HEK293 (cell line): ENCODE results near the gene USP24.

ENCODE experiments used
- CTCF ChIA-PET: fragments of 350-600 bp; formaldehyde crosslinking; extraction: SDS; loops from one replicate; lab custom pipeline; 2021; ENCODE audit warnings: antibody characterized with exemption; lab: Yijun Ruan, JAX
- POLR2A ChIA-PET: fragments of 300-600 bp; formaldehyde crosslinking; extraction: SDS; loops from one replicate; lab custom pipeline; 2020; ENCODE audit warnings: antibody characterized with exemption, inconsistent platforms; lab: Yijun Ruan, JAX
- H3K27ac ChIP-seq: fragments of 200-500 bp; sonication (Bioruptor generic); 2 replicates; pipeline ENCODE4 v1.5.1; 2014; ENCODE audit warnings: low read depth, low read length, control low read depth, inconsistent platforms; ENCODE audit errors: extremely low read depth
- H3K36me3 ChIP-seq, 2 experiments: fragments of 200-500 bp in 1 of 2; sonication (Bioruptor generic) in 1 of 2; 1 replicate in 1 of 2; 2 replicates in 1 of 2; pipeline ENCODE4 v1.5.1; 2014 to 2017; ENCODE audit warnings: inconsistent platforms in 2 of 2, low read length in 2 of 2; ENCODE audit not compliant: control insufficient read depth in 2 of 2, insufficient read depth in 1 of 2
- H3K4me1 ChIP-seq: fragments of 200-500 bp; sonication (Bioruptor generic); 2 replicates; pipeline ENCODE4 v1.5.1; 2014; ENCODE audit warnings: mild to moderate bottlenecking, low read length, inconsistent platforms; ENCODE audit not compliant: control insufficient read depth, insufficient read depth
- H3K4me3 ChIP-seq: 2 replicates; pipeline ENCODE4 v1.5.1; 2011; ENCODE audit warnings: low read depth, mild to moderate bottlenecking, control low read depth, low read length, moderate library complexity
- H3K9me3 ChIP-seq: fragments of 200-500 bp; sonication (Bioruptor generic); 2 replicates; pipeline ENCODE4 v1.5.1; 2014; ENCODE audit warnings: low read depth, low read length, inconsistent platforms; ENCODE audit not compliant: control insufficient read depth, insufficient read depth
- GFI1B ChIP-seq: fragments of 450-650 bp; formaldehyde crosslinking; IDR thresholded peaks from 2 replicates; pipeline ENCODE4 v1.5.1; 2016; ENCODE audit warnings: missing biosample characterization, missing genetic modification characterization
- GLIS1 ChIP-seq: fragments of 450-650 bp; formaldehyde crosslinking; IDR thresholded peaks from 2 replicates; pipeline ENCODE4 v1.5.1; 2016; ENCODE audit warnings: missing biosample characterization, missing genetic modification characterization
- KLF16 ChIP-seq: fragments of 450-650 bp; formaldehyde crosslinking; IDR thresholded peaks from 2 replicates; pipeline ENCODE4 v1.5.1; 2017; ENCODE audit warnings: missing biosample characterization, missing genetic modification characterization
- ZBTB21 ChIP-seq: fragments of 450-650 bp; formaldehyde crosslinking; IDR thresholded peaks from 2 replicates; pipeline ENCODE4 v1.5.1; 2017; ENCODE audit warnings: missing biosample characterization, missing genetic modification characterization
- ZBTB7A ChIP-seq: fragments of 450-650 bp; formaldehyde crosslinking; IDR thresholded peaks from 2 replicates; pipeline ENCODE4 v1.5.1; 2016; ENCODE audit warnings: low read depth, missing biosample characterization, missing genetic modification characterization
- ZBTB8A ChIP-seq: fragments of 450-650 bp; formaldehyde crosslinking; IDR thresholded peaks from 2 replicates; pipeline ENCODE4 v1.5.1; 2016; ENCODE audit warnings: missing biosample characterization, missing genetic modification characterization
- ZNF121 ChIP-seq: fragments of 450-650 bp; formaldehyde crosslinking; IDR thresholded peaks from 2 replicates; pipeline ENCODE4 v1.5.1; 2016; ENCODE audit warnings: missing biosample characterization, missing genetic modification characterization
- ZNF169 ChIP-seq: fragments of 450-650 bp; formaldehyde crosslinking; IDR thresholded peaks from 2 replicates; pipeline ENCODE4 v1.5.1; 2016; ENCODE audit warnings: missing biosample characterization, missing genetic modification characterization
- ZNF2 ChIP-seq: fragments of 450-650 bp; formaldehyde crosslinking; IDR thresholded peaks from 2 replicates; pipeline ENCODE4 v1.5.1; 2016; ENCODE audit warnings: missing biosample characterization, missing genetic modification characterization
- ZNF211 ChIP-seq: fragments of 450-650 bp; formaldehyde crosslinking; IDR thresholded peaks from 2 replicates; pipeline ENCODE4 v1.5.1; 2016; ENCODE audit warnings: low read depth, missing biosample characterization, missing genetic modification characterization
- ZNF24 ChIP-seq: fragments of 450-650 bp; formaldehyde crosslinking; IDR thresholded peaks from 2 replicates; pipeline ENCODE4 v1.5.1; 2016; ENCODE audit warnings: missing biosample characterization, missing genetic modification characterization
- ZNF394 ChIP-seq: fragments of 450-650 bp; formaldehyde crosslinking; IDR thresholded peaks from 2 replicates; pipeline ENCODE4 v1.5.1; 2016; ENCODE audit warnings: missing biosample characterization, missing genetic modification characterization, mild to moderate bottlenecking, moderate library complexity, borderline replicate concordance
- ZNF624 ChIP-seq: fragments of 450-650 bp; formaldehyde crosslinking; IDR thresholded peaks from 2 replicates; pipeline ENCODE4 v1.5.1; 2017; ENCODE audit warnings: missing biosample characterization, missing genetic modification characterization
- ZNF629 ChIP-seq: fragments of 450-650 bp; formaldehyde crosslinking; IDR thresholded peaks from 2 replicates; pipeline ENCODE4 v1.5.1; 2017; ENCODE audit warnings: missing biosample characterization, missing genetic modification characterization
- ZNF747 ChIP-seq: fragments of 450-650 bp; formaldehyde crosslinking; IDR thresholded peaks from 2 replicates; pipeline ENCODE4 v1.5.1; 2016; ENCODE audit warnings: missing biosample characterization, missing genetic modification characterization
- ZNF785 ChIP-seq: fragments of 450-650 bp; formaldehyde crosslinking; IDR thresholded peaks from 2 replicates; pipeline ENCODE4 v1.5.1; 2016; ENCODE audit warnings: missing biosample characterization, missing genetic modification characterization
- ZNF837 ChIP-seq: fragments of 450-650 bp; formaldehyde crosslinking; IDR thresholded peaks from 2 replicates; pipeline ENCODE4 v1.5.1; 2016; ENCODE audit warnings: missing biosample characterization, missing genetic modification characterization
- ZSCAN5A ChIP-seq: fragments of 450-650 bp; formaldehyde crosslinking; IDR thresholded peaks from 2 replicates; pipeline ENCODE4 v1.5.1; 2016; ENCODE audit warnings: missing biosample characterization, missing genetic modification characterization
- TF ChIP-seq, protein P1 (sequence below): sonication (generic); formaldehyde crosslinking; IDR thresholded peaks from 2 replicates; pipeline ENCODE4 v1.8.1; 2022; ENCODE audit warnings: mild to moderate bottlenecking, moderate library complexity, missing genetic modification reagents
- TF ChIP-seq, protein P2 (sequence below): fragments of 450-650 bp; formaldehyde crosslinking; IDR thresholded peaks from 2 replicates; pipeline ENCODE4 v1.5.1; 2016; ENCODE audit warnings: missing biosample characterization, missing genetic modification characterization

Gene USP24

DNA sequence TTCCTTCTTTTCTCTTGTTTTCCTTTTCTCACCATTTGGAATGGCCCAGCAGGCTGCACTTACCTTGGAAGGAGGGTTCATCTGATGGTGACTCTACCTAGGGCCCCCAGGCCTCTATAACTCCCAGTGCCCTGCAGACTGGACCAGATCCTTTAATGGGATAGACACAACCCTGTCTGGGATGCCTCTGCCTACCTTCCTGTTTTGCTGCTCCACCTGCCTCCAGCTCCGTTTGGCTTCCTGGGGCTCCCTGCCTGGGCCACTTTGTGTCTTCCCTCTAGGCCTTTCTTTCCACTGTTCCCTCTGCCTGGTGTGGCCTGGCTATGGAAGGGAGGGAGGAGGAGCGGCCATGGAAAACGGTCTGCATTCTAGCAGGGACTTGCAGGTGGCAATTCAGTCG, 168.3 kb downstream of the USP24 start:
- ChIA-PET CTCF (no interaction called here), POLR2A (no interaction called here)
- H3K4me3 ChIP-seq: no peak overlapping the region
- no peaks in the 10 kb centered on the region for H3K4me1 ChIP-seq
- H3K27ac ChIP-seq: no peak overlapping the region
- no peaks in the 10 kb centered on the region for H3K9me3 ChIP-seq
- TF ChIP-seq KLF16 (tag by site-specific recombination): no peak
- TF ChIP-seq ZNF837 (tag by site-specific recombination): no peak
- no peak for TF ChIP-seq GFI1B (tag by site-specific recombination)
- no peak for TF ChIP-seq ZNF629 (tag by site-specific recombination)
- TF ChIP-seq ZSCAN5A (tag by site-specific recombination): no peak
- TF ChIP-seq ZNF624 (tag by site-specific recombination): no peak
- no peaks in the 10 kb centered on the region for H3K36me3 ChIP-seq

- Histone ChIP-seq H3K4me1 (no peaks in the 10 kb centered on the region), H3K9me3 (no peaks in the 10 kb centered on the region)
- ChIA-PET POLR2A (no interaction called here), CTCF (interaction anchor here (0.8 to 1.3 kb wide), 3 partner anchors 23 to 67 kb away, joined by 3 to 6 read pairs (median 4); no protein-coding TSS in a partner anchor)
- TF ChIP-seq ZNF2 (no peak), ZBTB8A (tag by site-specific recombination) (no peak), ZNF169 (no peak), ZBTB21 (no peak), ZBTB7A (tag by site-specific recombination) (no peak), ZNF785 (tag by site-specific recombination) (no peak), ZNF747 (tag by site-specific recombination) (no peak), ZNF211 (tag by site-specific recombination) (no peak), GLIS1 (tag by site-specific recombination) (no peak), ZNF121 (tag by site-specific recombination) (no peak)
- TF ChIP-seq, protein P1, sequence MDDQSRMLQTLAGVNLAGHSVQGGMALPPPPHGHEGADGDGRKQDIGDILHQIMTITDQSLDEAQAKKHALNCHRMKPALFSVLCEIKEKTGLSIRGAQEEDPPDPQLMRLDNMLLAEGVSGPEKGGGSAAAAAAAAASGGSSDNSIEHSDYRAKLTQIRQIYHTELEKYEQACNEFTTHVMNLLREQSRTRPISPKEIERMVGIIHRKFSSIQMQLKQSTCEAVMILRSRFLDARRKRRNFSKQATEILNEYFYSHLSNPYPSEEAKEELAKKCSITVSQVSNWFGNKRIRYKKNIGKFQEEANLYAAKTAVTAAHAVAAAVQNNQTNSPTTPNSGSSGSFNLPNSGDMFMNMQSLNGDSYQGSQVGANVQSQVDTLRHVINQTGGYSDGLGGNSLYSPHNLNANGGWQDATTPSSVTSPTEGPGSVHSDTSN: no peak
- TF ChIP-seq, protein P2, sequence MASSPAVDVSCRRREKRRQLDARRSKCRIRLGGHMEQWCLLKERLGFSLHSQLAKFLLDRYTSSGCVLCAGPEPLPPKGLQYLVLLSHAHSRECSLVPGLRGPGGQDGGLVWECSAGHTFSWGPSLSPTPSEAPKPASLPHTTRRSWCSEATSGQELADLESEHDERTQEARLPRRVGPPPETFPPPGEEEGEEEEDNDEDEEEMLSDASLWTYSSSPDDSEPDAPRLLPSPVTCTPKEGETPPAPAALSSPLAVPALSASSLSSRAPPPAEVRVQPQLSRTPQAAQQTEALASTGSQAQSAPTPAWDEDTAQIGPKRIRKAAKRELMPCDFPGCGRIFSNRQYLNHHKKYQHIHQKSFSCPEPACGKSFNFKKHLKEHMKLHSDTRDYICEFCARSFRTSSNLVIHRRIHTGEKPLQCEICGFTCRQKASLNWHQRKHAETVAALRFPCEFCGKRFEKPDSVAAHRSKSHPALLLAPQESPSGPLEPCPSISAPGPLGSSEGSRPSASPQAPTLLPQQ (tag by site-specific recombination): no peak
- TF ChIP-seq, all 188 proteins: peak for 0
- Histone ChIP-seq H3K27ac (no peak overlapping the region), H3K36me3 (no peaks in the 10 kb centered on the region), H3K4me3 (no peak overlapping the region)
Observed at GRCh38 chr1:55045430-55045829, 169.7 kb downstream of the USP24 start.

DNA sequence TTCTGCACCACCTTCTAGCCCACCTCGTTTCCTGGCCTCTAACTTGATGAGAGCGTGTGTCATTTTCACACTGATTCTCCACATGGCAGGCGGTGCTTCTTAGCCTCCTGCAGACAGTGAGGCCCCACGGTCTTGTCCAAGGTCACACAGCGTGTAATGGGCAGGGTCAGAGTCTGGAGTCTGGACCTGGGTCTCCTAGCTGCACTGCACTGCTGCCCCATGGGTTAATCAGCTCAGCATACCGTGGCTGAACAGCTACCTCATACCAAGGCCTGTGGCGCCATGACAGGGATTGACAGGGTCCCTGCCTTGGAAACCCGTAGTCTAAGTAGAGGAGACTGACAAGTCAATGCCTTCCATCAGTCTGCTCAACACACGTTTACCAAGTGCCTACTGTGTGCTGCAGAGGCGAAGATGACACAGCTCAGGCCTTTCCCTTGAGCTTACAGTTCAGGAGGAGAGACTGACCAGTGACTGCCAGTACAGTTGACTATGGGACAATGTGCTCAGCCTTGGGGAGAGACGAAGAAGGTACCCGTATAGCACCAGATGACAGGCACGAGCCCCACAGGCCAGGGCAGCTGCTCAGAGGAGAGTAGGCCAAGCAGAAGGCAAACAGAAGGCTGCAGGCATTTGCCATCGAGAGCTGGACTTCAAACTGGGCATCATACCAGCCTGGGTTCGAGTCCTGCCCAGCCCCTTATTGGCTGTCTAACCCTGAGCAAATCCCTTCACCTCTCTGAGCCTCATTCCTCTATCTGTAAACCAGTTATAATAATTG, 170.4 kb downstream of the USP24 start:
- Histone ChIP-seq H3K4me3 (no peak overlapping the region), H3K36me3 (no peaks in the 10 kb centered on the region), H3K27ac (no peak overlapping the region), H3K9me3 (no peaks in the 10 kb centered on the region), H3K4me1 (no peaks in the 10 kb centered on the region)
- ChIA-PET POLR2A (no interaction called here), CTCF (interaction anchor here (1.3 kb wide), 2 partner anchors 23 to 48 kb away, joined by 3 to 6 read pairs; no protein-coding TSS in a partner anchor)
- TF ChIP-seq ZNF394: no peak
- TF ChIP-seq ZNF785 (tag by site-specific recombination): no peak
- TF ChIP-seq ZNF24 (tag by site-specific recombination): no peak
- TF ChIP-seq, all 188 proteins: peak for 0
